Fibroblast of the aortic adventitia (primary cell): ENCODE results near the gene CAMTA1. TPM values are rescaled to one million over a fixed set of nuclear protein-coding genes. Genes with fewer than 3 reads are reported as not detected.

Experiments used
- DNase-seq: peaks from one replicate; pipeline ENCODE4 v3.0.0-alpha.2; 2010; ENCODE audit warnings: low read depth
- H3K4me3 ChIP-seq: 2 replicates; pipeline ENCODE4 v1.5.1; 2011; ENCODE audit warnings: low read depth, mild to moderate bottlenecking, control low read depth, low read length, moderate library complexity
- CTCF ChIP-seq: IDR thresholded peaks from 2 replicates; pipeline ENCODE4 v1.5.1; 2011; ENCODE audit warnings: mild to moderate bottlenecking, low read length, control low read depth, inconsistent platforms; ENCODE audit not compliant: insufficient read depth
- total RNA-seq: library from RNA; depleted of rRNA; stranded (reverse); fragments of >200 nt; gene quantifications from 2 replicates; pipeline ENCODE4 v1.2.3, GENCODE V29; 2012; ENCODE audit warnings: low replicate concordance

Gene CAMTA1
- total RNA-seq, 1 donor, result 91.9 TPM

- TF ChIP-seq CTCF, result no peak
- DNase-seq, result no peak
- no peak overlapping the region for H3K4me3 ChIP-seq
Observed at GRCh38 chr1:7003676-7004075, 218.4 kb downstream of the CAMTA1 start.

DNA sequence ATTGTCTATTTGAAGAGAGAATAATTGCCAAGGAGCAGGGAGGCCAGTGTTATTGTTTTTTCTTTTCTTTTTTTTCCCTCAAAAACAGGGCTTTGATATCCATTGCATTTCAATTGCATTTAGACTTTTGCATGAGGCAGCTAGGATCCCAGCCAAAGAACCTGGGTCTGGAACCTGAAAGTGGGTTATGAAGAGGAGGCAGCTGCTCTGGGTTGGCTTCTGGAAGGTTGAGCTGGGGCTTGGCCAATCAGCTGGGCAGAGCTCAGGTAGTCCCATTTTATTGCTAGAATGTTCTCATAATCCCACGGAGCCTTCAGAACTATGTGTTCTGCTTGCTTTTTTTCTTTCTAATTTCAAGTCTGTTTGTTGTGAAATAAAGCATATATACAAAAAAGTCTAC lies 218.9 kb downstream of the CAMTA1 start:
- no peak for TF ChIP-seq CTCF
- no peak overlapping the region for H3K4me3 ChIP-seq
- no peak for DNase-seq

- no peak for TF ChIP-seq CTCF
- no peak for DNase-seq
- no peak overlapping the region for H3K4me3 ChIP-seq
Observed at GRCh38 chr1:7005762-7006161, 220.5 kb downstream of the CAMTA1 start.

GRCh38 chr1:7006996-7007871 lies 222.0 kb downstream of the CAMTA1 start:
- no peak overlapping the region for H3K4me3 ChIP-seq
- TF ChIP-seq CTCF, result no peak
- DNase-seq, result no peak

DNA sequence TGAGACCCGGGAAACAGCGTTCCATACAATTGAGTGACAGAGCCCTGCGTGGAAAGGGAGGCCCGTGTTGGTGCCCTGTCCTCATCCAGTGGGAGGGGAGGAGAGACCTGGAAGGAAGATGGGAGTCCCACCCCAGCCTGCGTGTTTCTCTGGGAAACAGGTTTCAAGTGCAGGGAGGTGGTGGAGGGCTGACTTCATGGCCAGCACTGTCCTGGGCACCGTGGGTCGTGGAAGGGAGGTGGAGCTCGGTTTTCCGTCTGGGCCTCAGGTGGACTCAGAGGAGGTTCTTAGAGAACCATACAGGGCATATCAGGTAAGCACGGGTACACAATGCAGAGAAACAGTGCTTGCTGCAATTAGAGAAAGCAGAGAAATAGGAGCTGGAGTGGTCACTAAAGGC lies 222.6 kb downstream of the CAMTA1 start:
- no peak for DNase-seq
- no peak for TF ChIP-seq CTCF
- no peak overlapping the region for H3K4me3 ChIP-seq

- DNase-seq, result no peak
- no peak overlapping the region for H3K4me3 ChIP-seq
- no peak for TF ChIP-seq CTCF
Observed at GRCh38 chr1:7008331-7008730, 223.1 kb downstream of the CAMTA1 start.
